ENCODE data around the gene IKZF2.

Gene IKZF2

DNA sequence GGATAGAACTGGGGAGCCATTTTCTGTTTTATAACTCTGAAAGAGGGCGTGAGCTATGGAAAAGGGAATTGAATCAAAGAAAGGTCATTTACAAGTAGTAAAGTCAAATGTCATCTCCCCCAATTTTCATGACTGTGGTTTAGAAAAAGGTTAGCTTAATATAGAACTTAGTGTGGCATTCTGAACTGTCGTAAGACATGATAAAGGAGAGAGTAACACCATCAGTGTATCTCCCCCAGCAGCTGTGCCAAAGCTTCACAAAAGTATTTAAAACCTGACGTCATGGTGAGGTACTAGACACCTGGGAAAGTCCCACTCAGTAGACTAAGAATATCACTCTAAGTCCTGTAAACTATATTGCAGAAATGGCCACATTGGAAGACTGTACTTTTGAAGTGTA, 5.8 kb upstream of the IKZF2 start:
- H3K4me3 ChIP-seq (replicated peaks in 1 of 2; ENCODE audit: low read depth in 2 of 2, low read length in 2 of 2) = no peak overlapping the region
- peak in 1 of 2 donors; percentile 31 for DNase-seq (ENCODE audit: low read depth in 2 of 2)
- TF ChIP-seq, protein P1, sequence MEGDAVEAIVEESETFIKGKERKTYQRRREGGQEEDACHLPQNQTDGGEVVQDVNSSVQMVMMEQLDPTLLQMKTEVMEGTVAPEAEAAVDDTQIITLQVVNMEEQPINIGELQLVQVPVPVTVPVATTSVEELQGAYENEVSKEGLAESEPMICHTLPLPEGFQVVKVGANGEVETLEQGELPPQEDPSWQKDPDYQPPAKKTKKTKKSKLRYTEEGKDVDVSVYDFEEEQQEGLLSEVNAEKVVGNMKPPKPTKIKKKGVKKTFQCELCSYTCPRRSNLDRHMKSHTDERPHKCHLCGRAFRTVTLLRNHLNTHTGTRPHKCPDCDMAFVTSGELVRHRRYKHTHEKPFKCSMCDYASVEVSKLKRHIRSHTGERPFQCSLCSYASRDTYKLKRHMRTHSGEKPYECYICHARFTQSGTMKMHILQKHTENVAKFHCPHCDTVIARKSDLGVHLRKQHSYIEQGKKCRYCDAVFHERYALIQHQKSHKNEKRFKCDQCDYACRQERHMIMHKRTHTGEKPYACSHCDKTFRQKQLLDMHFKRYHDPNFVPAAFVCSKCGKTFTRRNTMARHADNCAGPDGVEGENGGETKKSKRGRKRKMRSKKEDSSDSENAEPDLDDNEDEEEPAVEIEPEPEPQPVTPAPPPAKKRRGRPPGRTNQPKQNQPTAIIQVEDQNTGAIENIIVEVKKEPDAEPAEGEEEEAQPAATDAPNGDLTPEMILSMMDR (IDR thresholded peaks at IDR 0.05; ENCODE audit: low read depth, low read length) = no peak

GRCh38 chr2:213156717-213157116, 5.3 kb upstream of the IKZF2 start:
- H3K4me3 ChIP-seq (replicated peaks in 1 of 2; ENCODE audit: low read depth in 2 of 2, low read length in 2 of 2) = no peak overlapping the region
- DNase-seq (ENCODE audit: low read depth in 2 of 2) = no peak
- TF ChIP-seq, protein P1 (IDR thresholded peaks at IDR 0.05; ENCODE audit: low read depth, low read length) = no peak

- TF ChIP-seq, protein P1 (IDR thresholded peaks at IDR 0.05; ENCODE audit: low read depth, low read length) = no peak
- no peak for DNase-seq (ENCODE audit: low read depth in 2 of 2)
- H3K4me3 ChIP-seq (replicated peaks in 1 of 2; ENCODE audit: low read depth in 2 of 2, low read length in 2 of 2) = peak overlapping the region; percentile 70 to 77
These were observed 1.5 kb upstream of the IKZF2 start for GRCh38 chr2:213152888-213153287.

DNA sequence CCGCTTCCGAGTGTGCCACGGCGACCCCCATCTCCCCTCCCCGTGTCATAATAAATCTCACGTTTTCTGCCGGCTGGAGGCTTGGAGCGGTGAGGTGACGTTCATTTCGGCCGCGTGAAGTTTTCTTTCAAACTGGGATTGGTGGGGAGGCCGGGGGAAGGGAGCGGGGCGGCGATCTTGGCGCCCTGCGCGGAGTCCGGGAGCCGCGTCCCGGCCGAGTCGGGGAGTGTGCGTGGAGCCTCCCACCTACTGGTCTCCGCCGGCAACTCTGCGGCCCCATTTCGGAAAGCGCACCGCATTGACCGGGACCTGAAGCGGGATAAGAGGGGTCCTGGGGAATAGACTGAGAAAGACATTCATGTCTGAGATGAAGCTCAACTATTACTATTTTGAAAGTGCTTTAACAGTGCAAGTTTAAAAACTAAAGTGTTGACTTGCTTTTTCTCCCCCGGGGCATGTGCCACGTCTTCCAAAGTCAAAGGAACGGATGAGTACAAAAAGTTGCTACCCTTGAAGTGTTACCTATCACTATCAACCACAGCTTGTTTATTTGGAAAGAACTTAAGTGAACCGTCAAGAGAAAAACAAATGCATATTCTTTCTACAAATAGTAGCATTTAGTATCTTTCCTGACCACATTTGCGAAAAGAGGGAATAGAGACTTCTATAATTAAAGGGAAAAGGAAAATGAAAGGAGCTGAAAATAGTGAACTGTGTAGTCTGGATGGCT, 818 bp upstream of the IKZF2 start:
- TF ChIP-seq, protein P1 (IDR thresholded peaks at IDR 0.05; ENCODE audit: low read depth, low read length) = peak; percentile 40
- DNase-seq (ENCODE audit: low read depth in 2 of 2) = peak; percentile 83 to 87
- peak overlapping the region; percentile 70 to 77 for H3K4me3 ChIP-seq (replicated peaks in 1 of 2; ENCODE audit: low read depth in 2 of 2, low read length in 2 of 2)

DNA sequence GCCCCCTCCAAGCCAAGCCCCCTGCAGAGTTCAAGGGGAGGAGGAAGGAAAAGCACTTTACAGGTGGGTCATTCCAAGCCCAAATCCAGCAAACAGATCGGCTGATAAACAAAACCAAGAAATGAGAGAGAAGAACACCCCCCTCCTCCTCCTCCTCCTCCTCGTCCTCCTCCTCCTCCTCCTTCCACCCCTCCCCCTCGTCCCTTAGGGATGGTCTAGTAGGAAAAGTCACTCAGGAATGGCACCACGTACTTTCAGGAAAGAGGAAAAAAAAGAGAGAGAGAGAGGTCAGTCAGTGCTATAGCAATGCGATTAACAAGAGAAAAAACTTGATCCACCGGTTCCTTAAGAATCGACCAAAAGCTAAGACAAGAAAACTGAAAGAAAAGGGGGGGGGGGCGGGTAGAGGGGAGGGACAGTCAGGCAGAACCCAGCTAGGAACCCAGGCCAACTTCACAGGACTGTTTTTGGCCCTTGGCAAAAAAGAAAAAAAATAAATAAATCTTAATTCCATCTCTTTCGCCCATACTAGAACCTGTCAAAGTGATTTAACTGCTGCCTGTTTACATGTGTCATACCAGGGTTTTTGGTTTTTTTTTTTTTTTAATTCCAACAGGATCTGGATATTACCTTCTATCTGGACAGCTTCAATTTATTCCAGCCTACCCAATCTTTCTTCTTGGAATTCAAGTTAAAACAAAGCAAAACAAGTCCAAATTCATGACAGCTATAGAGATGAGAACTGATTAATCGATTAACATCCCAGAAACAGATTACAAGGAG, 906 bp downstream of the IKZF2 start:
- H3K4me3 ChIP-seq (replicated peaks in 1 of 2; ENCODE audit: low read depth in 2 of 2, low read length in 2 of 2) = peak overlapping the region; percentile 56 to 77
- DNase-seq (ENCODE audit: low read depth in 2 of 2) = peak; percentile 35 to 45
- TF ChIP-seq, protein P1 (IDR thresholded peaks at IDR 0.05; ENCODE audit: low read depth, low read length) = no peak

DNA sequence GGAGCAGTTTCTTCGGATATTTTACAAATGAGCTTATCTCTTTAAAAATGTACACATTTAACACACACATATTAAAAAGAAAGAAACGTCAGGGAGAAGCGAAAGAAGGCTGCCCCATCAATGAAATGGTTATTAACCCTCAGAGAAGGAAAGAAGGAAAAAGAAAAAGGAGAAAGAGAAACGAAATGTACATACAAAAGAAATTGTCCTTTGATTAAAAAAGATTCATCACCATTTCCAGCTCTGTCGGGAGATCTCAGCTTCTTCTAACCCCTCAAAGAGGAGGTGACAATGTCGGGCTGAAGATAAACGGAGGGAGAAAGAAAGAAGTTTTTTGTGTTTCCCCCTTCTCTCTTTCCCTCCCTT, 1.5 kb downstream of the IKZF2 start:
- TF ChIP-seq, protein P1 (IDR thresholded peaks at IDR 0.05; ENCODE audit: low read depth, low read length) = no peak
- H3K4me3 ChIP-seq (replicated peaks in 1 of 2; ENCODE audit: low read depth in 2 of 2, low read length in 2 of 2) = peak overlapping the region; percentile 56 to 77
- DNase-seq (ENCODE audit: low read depth in 2 of 2) = peak in 1 of 2 donors; percentile 10
